SHP77 treated with DMSO at 0.1 percent for 48 hours (cell line): ENCODE data around the gene IL3RA.
"Not testable (repeated sequence)": the region's sequence is repeated elsewhere in the genome, so short reads cannot be mapped to it uniquely, and the experiment has no call there.

Source experiments
- DNase-seq: peaks from one replicate; lab custom pipeline; 2025; lab: John Stamatoyannopoulos, UW

The IL3RA gene

DNA sequence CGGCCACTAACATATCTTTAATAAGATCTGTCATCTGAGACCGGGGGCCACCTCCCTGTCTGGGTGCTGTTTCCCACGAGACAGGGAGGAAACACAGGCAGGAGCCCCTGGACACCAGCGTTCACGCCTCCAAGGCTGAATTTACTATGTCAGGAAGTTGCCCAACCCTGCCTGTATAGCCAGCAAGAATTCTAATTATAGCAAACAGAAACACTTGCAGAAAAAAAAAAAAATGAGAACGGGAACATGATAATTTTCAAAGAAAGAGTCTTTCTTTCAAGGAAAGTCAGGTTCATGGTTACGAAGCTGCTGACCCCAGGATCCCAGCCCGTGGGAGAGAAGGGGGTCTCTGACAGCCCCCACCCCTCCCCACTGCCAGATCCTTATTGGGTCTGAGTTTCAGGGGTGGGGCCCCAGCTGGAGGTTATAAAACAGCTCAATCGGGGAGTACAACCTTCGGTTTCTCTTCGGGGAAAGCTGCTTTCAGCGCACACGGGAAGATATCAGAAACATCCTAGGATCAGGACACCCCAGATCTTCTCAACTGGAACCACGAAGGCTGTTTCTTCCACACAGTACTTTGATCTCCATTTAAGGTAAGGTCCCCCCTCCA is at the start of gene IL3RA:
Gene IL3RA, plus strand, starts transcription at position 455 of the 613 bp plus-strand sequence. CDS start 4,981 bp downstream, outside the sequence.
- DNase-seq = no peak

DNA sequence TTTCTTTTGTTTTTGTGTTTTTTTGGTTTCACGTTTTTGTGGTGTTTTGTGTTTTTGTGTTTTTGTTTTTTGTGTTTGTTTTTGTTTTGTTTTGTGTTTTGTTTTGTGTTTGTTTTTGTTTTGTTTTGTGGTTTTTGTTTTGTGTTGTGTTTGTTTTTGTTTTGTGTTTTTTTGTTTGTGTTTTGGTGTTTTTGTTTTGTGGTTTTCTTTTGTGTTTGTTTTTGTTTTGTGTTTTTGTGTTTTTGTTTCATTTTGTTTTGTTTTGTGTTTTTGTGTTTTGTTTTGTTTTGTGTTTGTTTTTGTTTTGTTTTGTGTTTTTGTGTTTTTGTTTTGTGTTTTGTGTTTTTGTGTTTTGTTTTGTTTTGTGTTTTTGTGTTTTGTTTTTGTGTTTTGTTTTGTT is 47.0 kb upstream of the IL3RA start:
- no peak for DNase-seq

DNA sequence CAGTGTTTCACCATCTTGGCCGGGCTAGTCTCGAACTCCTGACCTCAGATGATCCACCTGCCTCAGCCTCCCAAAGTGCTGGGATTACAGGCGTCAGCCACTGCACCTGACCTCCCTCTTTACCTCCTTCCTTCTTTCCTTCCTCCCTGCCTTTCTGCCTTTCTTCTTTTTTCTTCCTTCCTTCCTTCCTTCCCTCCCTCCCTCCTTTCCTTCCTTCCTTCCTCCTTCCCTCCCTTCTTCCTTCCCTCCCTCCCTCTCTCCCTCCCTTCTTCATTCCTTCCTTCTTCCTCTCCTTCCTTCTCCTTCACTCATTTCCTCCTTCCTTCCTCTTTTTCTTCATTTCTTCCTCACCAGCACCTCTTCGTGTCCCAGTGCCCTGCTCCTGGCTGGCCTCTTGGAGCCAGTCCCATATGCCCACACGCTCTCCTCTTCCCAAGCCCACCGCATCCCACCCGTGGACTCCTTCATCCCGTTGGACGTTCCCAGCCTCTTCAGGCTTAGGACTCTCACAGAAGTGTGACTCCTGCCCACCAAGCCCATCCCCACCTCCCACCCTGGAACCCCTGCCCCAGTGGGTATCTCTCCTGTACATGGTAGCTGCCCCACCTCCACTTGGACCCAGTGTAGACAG is 45.4 kb upstream of the IL3RA start:
- no peak for DNase-seq

DNA sequence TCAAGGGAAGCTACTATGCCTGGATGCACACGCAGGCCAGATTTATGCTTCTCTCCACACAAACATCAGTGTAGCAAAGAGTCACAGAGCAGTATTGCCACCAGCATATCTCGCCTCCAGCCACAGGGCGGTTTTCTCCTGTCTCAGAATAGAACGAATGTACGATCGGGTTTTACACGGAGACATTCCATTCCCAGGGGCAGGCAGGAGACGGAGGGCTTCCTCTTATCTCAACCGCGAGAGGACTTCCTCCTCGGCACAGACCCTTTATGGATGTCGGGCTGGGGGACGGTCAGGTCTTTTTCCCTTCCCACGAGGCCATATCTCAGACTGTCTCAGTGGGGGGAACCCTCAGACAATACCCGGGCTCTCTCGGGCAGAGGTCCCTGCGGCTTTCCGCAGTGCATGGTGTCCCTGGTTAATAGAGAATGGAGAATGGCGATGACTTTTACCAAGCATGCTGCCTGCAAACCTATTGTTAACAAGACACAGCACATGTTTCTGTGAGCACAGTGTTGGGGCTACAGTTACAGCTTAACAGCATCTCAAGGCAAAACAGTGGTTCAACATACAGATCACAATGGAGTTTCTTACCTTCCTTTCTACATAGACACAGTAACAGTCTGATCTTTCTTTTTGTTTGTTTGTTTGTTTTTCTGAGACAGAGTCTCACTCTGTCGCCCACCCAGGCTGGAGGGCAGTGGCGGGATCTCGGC is 43.9 kb upstream of the IL3RA start:
- no peak for DNase-seq

DNA sequence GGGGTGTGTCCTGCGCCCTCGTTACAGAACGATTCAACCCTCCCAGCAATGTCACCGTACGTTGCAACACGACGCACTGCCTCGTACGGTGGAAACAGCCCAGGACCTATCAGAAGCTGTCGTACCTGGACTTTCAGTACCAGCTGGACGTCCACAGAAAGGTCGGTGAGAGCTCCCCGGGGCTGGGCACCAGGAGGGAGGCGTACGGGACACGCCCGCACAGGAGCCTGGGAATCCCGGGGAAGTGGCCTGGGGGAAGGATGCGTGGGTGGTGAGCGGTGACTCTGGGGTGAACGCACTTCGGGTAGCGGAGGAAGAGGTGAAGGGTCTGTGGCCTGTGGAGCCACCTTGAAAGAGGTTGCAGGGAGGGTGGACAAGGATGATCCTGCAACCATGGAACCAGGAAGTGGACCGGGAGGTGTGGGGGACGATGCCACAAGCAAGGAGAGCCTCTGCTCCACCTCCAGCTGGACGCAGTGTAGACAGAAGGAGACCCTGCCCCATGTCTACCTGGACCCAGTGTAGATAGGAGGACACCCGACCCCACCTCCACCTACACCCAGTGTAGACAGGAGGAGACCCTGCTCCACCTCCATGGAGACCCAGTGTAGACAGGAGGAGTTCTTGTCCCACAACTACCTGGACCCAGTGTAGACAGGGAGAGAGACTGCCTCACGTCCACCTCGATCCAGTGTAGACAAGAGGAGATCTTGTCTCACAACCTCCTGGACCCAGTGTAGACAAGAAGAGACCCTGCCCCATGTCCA is 42.1 kb upstream of the IL3RA start:
- DNase-seq = no peak

DNA sequence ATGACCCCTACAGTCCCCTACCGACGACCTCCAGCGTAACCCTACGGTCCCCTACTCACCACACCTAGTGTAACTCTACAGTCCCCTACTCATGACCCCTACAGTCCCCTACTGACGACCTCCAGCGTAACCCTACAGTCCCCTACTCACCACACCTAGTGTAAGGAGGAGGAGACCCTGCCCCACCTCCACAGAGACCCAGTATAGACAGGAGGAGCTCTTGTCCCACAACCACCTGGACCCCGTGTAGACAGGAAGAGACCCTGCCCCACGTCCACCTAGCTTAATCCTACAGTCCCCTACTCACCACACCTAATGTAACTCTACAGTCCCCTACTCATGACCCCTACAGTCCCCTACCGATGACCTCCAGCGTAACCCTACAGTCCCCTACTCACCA is 41.0 kb upstream of the IL3RA start:
- no peak for DNase-seq

DNA sequence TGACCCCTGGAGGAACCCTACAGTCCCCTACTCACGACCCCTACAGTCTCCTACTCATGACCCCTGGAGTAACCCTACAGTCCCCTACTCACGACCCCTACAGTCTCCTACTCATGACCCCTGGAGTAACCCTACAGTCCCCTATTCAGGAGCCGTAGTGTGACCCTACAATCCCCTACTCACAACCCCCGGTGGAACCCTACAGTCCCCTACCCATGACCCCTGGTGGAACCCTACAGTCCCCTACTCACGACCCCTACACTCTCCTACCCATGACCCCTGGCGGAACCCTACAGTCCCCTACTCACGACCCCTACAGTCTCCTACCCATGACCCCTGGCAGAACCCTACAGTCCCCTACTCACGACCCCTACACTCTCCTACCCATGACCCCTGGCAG is 39.0 kb upstream of the IL3RA start:
- not testable (repeated sequence) for DNase-seq

DNA sequence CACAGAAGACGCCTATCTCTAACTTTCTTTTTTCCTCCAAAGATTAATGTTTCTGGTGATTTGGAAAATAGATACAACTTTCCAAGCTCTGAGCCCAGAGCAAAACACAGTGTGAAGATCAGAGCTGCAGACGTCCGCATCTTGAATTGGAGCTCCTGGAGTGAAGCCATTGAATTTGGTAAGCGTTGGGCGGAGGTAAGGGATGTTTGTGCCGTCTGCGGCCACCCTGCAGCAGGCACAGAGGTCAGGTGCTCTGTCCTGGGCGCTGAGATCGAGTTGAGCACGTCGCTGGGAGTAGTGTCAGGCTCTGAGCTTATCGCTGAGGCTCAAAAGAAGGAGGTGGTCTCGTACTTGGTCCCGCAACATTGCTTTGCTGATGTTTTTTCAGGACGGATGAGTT is 36.1 kb upstream of the IL3RA start:
- no peak for DNase-seq

DNA sequence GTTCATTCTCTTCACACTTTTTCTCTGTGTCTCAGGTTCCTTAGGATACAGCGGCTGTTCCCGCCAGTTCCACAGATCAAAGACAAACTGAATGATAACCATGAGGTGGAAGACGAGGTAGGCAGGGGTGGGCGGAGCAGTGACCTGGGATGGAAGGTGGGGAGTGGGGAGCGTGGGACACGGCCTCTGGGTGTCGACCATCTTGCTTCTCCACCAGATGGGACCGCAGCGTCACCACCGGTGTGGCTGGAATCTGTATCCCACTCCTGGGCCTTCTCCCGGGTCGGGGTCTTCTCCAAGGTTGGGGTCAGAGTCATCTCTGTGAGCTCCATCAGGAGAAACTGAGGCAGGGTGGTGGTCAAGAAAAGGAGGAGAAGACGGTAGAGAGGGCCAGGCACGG is 31.2 kb upstream of the IL3RA start:
- no peak for DNase-seq

DNA sequence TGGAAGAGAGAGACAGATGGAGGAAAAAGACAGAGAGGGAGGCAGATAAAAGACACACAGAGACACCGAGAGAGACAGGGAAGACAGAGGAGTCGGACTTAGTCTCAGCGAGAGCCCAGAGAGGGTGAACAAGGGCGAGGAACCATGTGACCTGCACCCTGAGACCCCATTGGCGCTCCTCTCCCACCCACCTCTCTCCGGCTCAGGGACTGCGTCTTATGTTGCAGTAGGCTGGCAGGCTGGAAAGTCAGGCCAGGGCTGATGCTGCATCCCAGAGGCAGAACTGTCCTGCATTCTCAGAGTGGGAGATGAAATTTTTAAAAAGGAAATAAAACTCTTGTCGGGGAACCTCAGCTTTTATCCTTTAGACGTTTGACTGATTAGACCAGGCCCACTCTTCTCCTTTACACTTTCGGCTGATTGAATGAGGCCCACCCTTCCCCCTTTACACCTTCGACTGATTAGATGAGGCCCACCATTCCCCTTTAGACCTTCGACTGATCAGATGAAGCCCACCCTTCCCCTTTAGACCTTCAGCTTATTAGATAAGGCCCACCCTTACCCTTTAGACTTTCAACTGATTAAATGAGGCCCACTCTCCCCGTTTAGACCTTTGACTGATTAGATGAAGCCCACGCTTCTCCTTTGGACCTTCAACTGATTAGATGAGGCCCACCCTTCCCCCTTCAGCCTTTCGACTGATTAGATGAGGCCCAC is 29.5 kb upstream of the IL3RA start:
- DNase-seq = no peak

DNA sequence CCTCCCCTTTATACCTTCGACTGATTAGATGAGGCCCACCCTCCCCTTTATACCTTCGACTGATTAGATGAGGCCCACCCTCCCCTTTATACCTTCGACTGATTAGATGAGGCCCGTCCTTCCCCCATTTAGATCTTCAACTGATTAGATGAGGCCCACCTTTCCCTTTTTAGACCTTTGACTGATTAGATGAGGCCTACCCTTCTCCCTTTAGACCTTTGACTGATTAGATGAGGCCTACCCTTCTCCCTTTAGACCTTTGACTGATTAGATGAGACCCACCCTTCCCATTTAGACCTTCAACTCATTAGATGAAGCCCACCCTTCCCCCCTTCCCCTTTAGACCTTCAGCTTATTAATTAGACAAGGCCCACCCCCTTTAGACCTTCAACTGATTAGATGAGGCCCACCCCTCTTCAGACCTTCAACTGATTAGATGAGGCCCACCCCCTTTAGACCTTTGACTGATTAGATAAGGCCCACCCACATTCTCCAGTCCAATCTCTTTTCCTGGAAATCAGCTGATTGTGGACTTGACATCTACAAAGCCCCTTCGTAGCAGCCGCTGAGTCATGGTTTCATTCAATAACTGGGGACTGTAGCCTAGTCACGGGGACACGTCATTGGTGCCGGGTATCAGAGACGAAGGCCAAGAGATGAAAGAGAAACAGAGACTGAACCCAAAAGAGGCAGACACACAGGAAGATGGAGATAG is 28.8 kb upstream of the IL3RA start:
- no peak for DNase-seq

DNA sequence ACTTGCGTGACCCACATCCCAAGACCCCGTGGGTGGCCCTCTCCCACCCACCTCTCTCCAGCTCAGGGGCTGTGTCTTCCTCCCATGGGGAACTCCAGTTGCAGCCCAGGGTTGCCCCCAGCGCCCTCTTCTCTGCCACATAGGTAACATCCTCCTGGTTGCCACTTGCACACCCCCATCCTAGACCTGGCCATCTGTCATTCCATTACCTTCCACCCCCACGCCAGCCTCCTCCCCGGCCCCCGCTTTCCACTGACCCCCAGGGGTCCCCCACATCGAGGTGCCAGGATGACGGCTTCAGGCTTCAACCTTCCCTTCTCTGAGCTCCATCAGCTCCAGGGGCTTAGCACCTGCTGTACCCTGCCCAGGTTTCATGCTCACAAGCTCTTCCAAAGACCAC is 28.1 kb upstream of the IL3RA start:
- DNase-seq = no peak

DNA sequence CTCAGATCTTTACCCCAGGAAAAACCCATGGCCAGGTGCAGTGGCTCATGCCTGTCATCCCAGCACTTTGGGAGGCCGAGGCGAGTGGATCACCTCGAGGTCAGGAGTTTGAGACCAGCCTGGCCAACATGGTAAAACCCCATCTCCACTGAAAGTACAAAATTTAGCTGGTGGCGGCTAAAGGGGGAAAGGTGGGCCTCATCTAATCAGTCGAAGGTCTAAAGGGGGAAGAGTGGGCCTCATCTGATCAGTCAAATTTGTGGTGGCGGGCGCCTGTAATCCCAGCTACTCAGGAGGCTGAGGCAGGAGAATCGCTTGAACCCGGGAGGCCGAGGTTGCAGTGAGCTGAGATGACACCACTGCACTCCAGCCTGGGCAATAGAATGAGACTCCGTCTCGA is 27.7 kb upstream of the IL3RA start:
- DNase-seq = not testable (repeated sequence)

DNA sequence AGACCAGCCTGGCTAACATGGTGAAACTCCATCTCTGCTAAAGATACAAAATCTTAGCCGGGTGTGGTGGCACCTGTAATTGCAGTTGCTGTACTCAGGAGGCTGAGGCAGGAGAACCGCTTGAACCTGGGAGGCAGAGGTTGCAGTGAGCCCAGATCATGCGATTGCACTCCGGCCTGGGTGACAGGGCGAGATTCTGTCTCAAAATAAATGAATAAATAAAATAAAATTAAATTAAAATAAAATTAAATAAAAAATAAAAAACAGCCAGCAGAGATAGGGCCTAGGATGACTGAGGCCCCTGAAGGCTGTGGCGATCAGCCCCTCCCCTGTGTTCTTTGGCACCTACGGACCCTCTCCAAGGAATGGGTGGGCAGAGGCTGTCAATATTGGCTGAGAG is 22.8 kb upstream of the IL3RA start:
- no peak for DNase-seq

DNA sequence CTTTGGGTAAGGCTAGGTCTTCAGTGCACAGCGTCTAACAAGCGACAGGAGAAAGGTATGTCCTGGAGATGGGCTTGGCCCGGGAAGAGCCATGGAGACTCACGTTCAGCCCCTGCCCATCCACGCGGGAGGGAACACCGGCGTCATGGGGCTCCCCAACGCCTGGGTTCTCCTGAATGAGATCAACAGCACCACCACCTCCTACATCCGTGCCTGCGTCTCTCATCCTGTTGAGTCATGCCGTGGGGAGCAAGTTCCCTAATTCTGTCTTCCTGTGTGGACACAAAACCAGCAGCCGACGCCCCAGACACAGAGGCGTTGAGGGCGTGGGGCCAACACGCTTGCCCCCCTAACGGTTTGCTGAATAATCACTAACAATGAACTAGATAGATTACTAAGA is 20.1 kb upstream of the IL3RA start:
- no peak for DNase-seq

DNA sequence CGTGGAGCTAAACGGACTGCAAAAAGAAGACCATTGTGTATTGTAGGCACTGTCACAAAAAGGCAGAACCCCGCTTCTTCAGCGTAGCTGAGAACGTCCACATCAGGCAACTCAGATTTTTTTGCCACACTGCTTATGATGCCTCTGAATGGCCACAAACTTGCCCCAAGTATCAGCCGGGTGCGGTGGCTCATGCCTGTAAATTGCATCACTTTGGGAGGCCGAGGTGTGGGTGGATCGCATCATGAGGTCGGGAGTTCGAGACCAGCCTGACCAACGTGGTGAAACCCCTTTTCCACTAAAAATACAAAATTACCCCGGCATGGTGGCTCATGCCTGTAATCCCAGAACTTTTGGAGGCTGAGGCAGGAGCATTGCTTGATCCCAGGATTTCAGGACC is 14.9 kb upstream of the IL3RA start:
- no peak for DNase-seq

DNA sequence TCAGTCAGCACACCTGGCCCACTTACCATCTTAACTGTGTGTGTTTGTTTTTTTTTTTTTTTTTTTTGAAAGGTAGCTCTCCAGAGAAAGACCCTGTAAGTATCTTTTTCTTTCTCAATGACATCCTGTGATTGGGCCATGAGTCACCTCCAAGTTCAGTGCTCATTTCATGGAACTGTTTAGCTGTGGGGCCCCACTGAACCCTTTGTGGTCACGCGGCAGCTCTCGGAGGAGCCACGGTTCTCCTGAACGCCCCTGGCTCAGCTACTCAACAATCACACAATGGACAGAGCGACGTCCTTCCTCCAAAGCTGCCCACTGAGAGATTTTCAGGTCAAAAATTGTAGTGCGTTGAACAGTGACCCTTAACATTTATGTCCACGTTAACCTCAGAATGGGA is 14.2 kb upstream of the IL3RA start:
- no peak for DNase-seq

DNA sequence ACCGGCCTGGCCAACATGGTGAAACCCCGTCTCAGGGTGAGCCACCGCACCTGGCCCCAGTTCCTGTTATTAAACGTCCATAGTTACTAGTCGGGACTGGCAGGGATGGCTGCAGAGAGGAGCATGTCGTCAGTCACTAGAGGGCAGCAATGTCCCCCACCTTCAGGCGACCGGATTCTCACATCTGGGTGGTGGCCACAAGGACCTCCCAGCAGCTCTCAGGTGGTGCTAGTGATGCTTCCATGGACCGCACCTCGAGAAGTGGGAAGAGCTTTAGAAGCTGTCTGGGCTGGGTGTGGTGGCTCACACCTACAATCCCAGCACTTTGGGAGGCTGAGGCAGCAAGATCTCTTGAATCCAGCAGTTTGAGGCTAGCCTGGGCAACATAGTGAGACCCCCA is 13.3 kb upstream of the IL3RA start:
- no peak for DNase-seq

DNA sequence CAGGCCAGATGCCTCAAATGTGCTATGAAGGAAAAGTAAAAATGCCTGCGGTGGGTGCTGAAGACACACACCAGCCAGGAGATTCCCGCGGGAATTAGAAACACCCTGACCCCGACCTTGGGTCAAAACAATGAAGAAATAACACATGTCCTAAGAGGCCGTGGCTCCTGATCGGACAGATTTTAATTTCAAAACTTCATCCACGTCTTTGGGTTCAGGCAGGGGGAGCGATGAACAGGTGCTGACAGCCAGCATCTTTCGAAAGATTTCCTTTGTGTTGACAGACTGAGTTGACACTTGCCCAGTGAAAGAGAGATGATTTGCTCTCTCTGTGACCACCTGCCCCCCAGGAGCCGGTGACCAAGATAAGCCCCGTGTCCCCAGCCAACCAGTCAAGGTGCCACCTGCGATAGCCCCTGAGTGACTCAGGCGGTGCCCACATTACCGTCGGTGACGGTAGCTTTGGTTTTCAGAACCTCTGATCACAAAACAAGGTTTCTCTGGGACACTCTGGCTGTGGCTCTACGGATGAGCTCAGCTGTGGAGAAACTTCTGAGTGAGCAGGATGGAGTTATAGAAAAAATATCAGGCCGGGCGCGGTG is 11.0 kb upstream of the IL3RA start:
- DNase-seq = no peak

DNA sequence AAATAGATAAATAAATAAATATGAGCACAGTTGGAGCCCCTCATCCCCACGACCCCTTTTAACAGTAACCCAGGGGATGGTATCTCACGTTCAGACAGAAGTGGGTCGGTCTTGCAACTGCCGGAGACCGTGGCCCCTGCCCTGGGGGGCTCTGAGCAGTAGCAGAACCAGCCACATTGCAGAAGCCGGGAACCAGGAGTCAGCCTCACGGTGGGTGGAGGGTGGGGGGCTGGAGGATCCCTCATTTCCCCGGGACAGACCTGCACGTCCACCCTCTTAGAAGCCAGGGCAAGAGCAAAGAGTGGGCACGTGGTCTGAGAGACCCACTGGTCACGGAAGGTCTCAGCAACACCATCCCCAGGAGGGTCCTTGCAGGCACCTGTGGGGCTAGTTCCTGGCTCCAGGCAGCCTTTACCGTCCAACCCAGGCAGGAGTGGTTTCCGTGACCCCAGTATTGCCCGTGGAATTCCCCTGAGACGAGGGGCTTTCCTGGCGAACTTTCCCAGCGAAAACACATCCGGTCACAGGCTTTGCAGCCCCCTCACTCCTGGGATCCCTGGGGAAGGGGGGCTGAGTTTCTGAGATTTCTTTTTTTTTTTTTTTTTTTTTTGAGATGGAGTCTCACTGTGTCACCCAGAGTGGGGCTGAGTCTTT is 8.8 kb upstream of the IL3RA start:
- no peak for DNase-seq

DNA sequence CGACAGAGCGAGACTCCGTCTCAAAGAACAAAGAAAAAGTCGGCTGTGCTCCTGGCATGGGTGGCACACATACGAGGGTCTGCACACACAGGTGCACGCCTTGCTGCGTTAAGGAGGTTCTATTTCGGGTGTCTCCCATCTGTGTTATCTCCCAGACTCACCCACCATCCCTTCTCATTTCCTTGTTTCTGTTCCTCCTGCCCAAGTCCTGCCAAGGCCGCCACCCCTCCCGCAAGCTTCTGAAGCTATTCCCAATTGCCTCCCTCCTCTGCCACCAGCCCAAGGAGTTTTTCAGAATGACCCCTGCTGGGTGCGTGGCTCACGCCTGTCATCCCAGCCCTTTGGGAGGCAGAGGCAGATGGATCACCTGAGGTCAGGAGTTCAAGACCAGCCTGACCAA is 6.0 kb upstream of the IL3RA start:
- no peak for DNase-seq
